Upper lobe of right lung (tissue), 1 donor: ENCODE data around the gene RTP3. TPM values are rescaled to one million over a fixed set of nuclear protein-coding genes. Genes with fewer than 3 reads are reported as not detected.

ENCODE experiments used
- ATAC-seq: fragments of 200-7000 bp; cut with Tn5 transposase; one replicate; pipeline ENCODE4 v1.9.1; 2020; ENCODE audit warnings: mild to moderate bottlenecking, moderate library complexity
- DNase-seq: peaks from one replicate; pipeline ENCODE4 v3.0.0-alpha.2; 2020
- H3K27ac ChIP-seq: fragments of 200-600 bp; one replicate; pipeline ENCODE4 v1.8.0; 2022
- H3K27me3 ChIP-seq: fragments of 200-600 bp; one replicate; pipeline ENCODE4 v1.8.0; 2022; ENCODE audit warnings: mild to moderate bottlenecking
- H3K36me3 ChIP-seq: fragments of 200-600 bp; one replicate; pipeline ENCODE4 v1.8.0; 2022
- H3K4me1 ChIP-seq: fragments of 200-600 bp; one replicate; pipeline ENCODE4 v1.8.0; 2022
- H3K4me3 ChIP-seq: fragments of 200-600 bp; one replicate; pipeline ENCODE4 v1.8.0; 2022; ENCODE audit warnings: mild to moderate bottlenecking
- H3K9me3 ChIP-seq: fragments of 200-600 bp; one replicate; pipeline ENCODE4 v1.8.0; 2022
- intact Hi-C: fragments of 100-400 bp; cut with DNase I; formaldehyde crosslinking; loops from one replicate; pipeline ENCODE4 v1.11.0; 2022
- total RNA-seq: library from RNA; stranded (reverse); fragmentation: NEBNext Ultra II Directional; extraction: Animal tissue kit (Norgen Biotek cat#: 25700); gene quantifications from one replicate; pipeline ENCODE4 v1.2.1, GENCODE V29; 2021
- TF ChIP-seq, protein P1 (sequence below): fragments of 200-600 bp; IDR thresholded peaks from one replicate; pipeline ENCODE4 v1.8.0; 2022; ENCODE audit warnings: antibody characterized with exemption
- donor health status: DM: no; HTN: yes; CAD: no; lungs with severe emphysema.

Gene RTP3
- total RNA-seq, 1 donor from 2014 or later, result not detected

DNA sequence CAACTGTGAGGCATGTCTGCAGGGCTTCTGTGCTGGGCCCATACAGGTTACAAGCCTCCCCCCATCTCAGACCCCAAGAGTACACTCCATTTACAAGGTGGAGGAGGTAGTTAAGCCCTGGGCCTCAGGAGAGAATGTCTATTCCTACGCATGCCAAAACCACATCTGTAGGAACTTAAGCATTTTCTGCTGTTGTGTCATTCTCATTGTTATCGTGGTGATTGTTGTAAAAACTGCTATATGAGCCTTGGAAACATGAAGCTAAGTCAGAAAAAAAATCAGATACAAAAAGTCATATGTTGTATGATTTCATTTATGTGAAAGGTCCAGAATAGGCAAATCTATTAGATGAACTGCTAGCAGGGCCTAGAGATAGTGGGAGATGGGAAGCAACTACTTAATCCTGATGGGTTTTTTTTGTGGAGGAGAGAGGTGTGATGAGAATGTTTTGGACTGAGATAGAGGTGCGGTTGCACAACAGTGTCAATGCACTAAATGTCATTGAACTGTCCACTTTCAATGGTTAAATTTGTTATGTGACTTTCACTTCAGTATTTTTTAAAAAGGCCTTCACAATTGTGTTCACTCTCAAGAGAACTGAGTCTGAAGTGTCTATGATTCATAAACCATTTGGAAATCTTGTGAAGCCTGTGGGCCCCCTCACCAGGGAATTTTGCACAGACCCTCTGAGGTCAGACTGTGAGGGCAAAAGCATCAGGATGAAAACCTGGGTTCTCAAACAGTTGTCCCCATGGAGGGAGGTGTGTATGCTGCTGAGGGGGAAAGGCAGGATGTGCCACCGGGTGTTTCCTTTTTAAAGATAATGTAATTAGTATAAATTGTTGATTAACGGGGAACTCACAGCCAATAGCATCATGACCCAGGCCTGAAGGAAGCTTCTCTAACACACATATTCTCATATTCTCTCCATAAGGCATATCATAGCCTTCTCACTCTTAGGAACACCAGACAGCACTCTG is 3.2 kb downstream of the RTP3 start:
- no peaks in the 10 kb centered on the region for H3K36me3 ChIP-seq
- no peaks in the 10 kb centered on the region for H3K27me3 ChIP-seq
- no peak for ATAC-seq
- intact Hi-C loops, result no loop called here
- peaks cover 4% of the 10 kb centered on the region for H3K4me1 ChIP-seq
- no peak overlapping the region for H3K27ac ChIP-seq
- no peak overlapping the region for H3K4me3 ChIP-seq
- no peak for DNase-seq
- no peaks in the 10 kb centered on the region for H3K9me3 ChIP-seq
- TF ChIP-seq, protein P1, sequence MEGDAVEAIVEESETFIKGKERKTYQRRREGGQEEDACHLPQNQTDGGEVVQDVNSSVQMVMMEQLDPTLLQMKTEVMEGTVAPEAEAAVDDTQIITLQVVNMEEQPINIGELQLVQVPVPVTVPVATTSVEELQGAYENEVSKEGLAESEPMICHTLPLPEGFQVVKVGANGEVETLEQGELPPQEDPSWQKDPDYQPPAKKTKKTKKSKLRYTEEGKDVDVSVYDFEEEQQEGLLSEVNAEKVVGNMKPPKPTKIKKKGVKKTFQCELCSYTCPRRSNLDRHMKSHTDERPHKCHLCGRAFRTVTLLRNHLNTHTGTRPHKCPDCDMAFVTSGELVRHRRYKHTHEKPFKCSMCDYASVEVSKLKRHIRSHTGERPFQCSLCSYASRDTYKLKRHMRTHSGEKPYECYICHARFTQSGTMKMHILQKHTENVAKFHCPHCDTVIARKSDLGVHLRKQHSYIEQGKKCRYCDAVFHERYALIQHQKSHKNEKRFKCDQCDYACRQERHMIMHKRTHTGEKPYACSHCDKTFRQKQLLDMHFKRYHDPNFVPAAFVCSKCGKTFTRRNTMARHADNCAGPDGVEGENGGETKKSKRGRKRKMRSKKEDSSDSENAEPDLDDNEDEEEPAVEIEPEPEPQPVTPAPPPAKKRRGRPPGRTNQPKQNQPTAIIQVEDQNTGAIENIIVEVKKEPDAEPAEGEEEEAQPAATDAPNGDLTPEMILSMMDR, result no peak

DNA sequence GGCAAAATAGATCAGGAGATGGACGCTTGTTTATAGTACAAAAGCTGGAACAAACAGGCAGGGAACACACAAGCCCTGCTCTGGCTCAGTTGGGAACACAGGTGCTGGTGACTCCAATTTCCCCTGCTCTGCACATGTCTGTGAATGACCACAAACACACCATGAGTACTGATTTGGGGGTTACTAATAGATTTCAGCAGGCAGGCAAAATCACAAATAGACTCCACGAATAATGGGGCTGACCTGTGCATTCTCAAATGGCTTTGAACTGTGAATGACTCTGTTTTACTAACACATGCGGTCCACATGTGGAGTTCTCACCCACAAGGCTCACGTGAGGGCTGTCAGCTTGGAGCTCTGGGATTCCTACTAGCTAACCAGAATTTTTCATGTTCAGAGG is 3.9 kb downstream of the RTP3 start:
- Histone ChIP-seq H3K36me3 (no peaks in the 10 kb centered on the region), H3K27ac (no peak overlapping the region), H3K27me3 (no peaks in the 10 kb centered on the region), H3K4me3 (no peak overlapping the region), H3K4me1 (peaks cover 4% of the 10 kb centered on the region), H3K9me3 (no peaks in the 10 kb centered on the region)
- ATAC-seq (no peak), DNase-seq (no peak)
- TF ChIP-seq, protein P1, result no peak
- intact Hi-C loops, result no loop called here

DNA sequence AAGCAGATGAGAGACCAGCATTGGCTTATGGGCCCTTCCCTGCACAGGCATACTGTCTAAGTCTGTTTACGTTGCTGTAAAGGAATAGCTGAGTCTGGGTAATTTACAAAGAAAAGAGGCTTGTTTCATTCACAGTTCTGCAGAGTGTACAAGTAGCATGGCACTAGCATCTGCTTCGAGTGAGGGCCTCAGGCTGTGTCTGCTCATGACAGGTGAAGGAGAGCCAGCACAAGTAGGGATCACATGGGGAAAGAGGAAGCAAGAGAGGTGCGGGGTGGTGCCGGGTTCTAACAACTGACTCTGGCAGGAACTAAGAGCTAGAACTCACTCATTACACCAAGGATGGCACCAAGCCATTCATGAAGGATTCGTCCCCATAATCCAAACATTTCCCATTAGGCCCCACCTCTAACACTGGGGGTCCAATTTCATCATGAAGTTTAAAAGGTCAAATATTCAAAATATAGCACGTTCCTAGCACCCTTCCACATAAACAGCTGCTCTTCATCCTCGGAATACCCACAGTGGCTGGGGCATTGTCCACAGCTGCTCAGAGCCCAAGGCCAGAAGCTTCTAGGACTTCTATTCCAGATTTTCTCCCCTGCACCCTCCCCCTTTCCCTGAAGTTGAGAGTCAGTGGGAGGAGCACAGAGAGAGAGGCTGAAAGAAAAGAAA is 5.6 kb downstream of the RTP3 start:
- DNase-seq (no peak), ATAC-seq (peak; percentile 53)
- H3K27me3 ChIP-seq, result no peaks in the 10 kb centered on the region
- TF ChIP-seq, protein P1, result no peak
- H3K4me1 ChIP-seq, result peaks cover 4% of the 10 kb centered on the region
- H3K36me3 ChIP-seq, result no peaks in the 10 kb centered on the region
- intact Hi-C loops, result no loop called here
- H3K27ac ChIP-seq, result no peak overlapping the region
- H3K4me3 ChIP-seq, result no peak overlapping the region
- no peaks in the 10 kb centered on the region for H3K9me3 ChIP-seq

DNA sequence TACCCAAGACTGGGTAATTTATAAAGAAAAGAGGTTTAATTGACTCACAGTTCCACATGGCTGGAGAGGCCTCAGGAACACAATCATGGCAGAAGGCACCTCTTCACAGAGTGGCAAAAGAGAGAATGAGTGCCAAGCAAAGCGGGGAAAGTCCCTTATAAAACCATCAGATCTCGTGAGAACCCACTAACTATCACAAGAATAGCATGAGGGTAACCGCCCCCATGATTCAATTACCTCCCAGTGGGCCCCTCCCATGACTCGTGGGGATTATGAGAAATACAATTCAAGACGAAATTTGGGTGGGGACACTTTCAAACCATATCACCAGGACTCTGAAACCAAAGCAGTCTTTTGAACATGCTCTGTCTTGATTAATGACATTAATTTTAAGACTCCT is 7.0 kb downstream of the RTP3 start:
- H3K36me3 ChIP-seq, result no peaks in the 10 kb centered on the region
- DNase-seq (no peak), ATAC-seq (no peak)
- intact Hi-C loops, result no loop called here
- H3K27ac ChIP-seq, result no peak overlapping the region
- H3K9me3 ChIP-seq, result no peaks in the 10 kb centered on the region
- TF ChIP-seq, protein P1, result no peak
- no peak overlapping the region for H3K4me3 ChIP-seq
- H3K27me3 ChIP-seq, result no peaks in the 10 kb centered on the region
- peaks cover 4% of the 10 kb centered on the region for H3K4me1 ChIP-seq

DNA sequence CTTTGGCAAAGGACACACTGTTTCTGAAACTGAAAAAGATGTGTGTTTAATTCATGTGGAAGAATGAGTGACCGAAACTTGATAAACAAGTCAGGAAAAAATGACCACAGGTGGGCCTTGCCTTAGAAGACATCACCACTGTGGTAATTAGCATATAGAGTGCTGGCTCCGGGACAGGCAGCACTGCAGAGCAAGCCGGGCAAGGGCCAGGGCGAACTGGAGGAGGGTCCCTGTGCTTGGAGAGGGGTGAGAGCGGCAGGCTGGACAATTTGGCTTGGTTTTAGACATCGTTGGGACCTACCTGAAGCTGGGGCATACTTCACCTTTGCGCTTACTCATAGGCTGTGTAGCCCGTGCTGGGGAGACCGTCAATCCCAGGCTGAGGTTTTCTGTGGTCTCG is 8.2 kb downstream of the RTP3 start:
- H3K4me1 ChIP-seq, result peaks cover 4% of the 10 kb centered on the region
- TF ChIP-seq, protein P1, result no peak
- H3K27me3 ChIP-seq, result no peaks in the 10 kb centered on the region
- no peaks in the 10 kb centered on the region for H3K36me3 ChIP-seq
- H3K27ac ChIP-seq, result no peak overlapping the region
- no peaks in the 10 kb centered on the region for H3K9me3 ChIP-seq
- ATAC-seq (no peak), DNase-seq (no peak)
- no peak overlapping the region for H3K4me3 ChIP-seq
- intact Hi-C loops, result no loop called here
